Activated naive CD4-positive, alpha-beta T cell treated with anti-CD3 and anti-CD28 coated beads for 36 hours (primary cell): Measurements from ENCODE around the gene MAPK14. TPM values are rescaled to one million over a fixed set of nuclear protein-coding genes. Genes with fewer than 3 reads are reported as not detected.

ENCODE experiments used
- CTCF ChIA-PET: fragments of 350-600 bp; sonication (Branson Sonifier 250); formaldehyde crosslinking; loops from one replicate; lab custom pipeline; 2021; ENCODE audit warnings: antibody characterized with exemption; lab: Charles Lee
- DNase-seq: peaks from one replicate; pipeline ENCODE4 v3.0.0-alpha.2; 2020
- H3K27ac Mint-ChIP-seq: one replicate; pipeline ENCODE4 v1.8.0; 2021; ENCODE audit warnings: mild to moderate bottlenecking, mixed read lengths
- H3K27me3 Mint-ChIP-seq: one replicate; pipeline ENCODE4 v1.8.0; 2021; ENCODE audit warnings: low read depth, mixed read lengths
- H3K36me3 Mint-ChIP-seq: one replicate; pipeline ENCODE4 v1.8.0; 2021; ENCODE audit warnings: low read depth, mixed read lengths
- H3K4me1 Mint-ChIP-seq: one replicate; pipeline ENCODE4 v1.8.0; 2021; ENCODE audit warnings: low read depth, mixed read lengths
- H3K4me3 Mint-ChIP-seq: one replicate; pipeline ENCODE4 v1.8.0; 2021; ENCODE audit warnings: mild to moderate bottlenecking, moderate library complexity, mixed read lengths
- H3K9me3 Mint-ChIP-seq: one replicate; pipeline ENCODE4 v1.8.0; 2021; ENCODE audit warnings: mixed read lengths
- intact Hi-C: fragments of 100-400 bp; cut with micrococcal nuclease; formaldehyde crosslinking; loops from one replicate; pipeline ENCODE4 v1.15.1; 2023
- total RNA-seq, 2 experiments: library from RNA; stranded (reverse); gene quantifications; one replicate each; pipeline ENCODE4 v1.2.3, GENCODE V29; 2021

MAPK14 gene
- total RNA-seq, 2 experiments from 2014 or later: 39.9 to 40.3 TPM

- H3K36me3 Mint-ChIP-seq: no peaks in the 10 kb centered on the region
- intact Hi-C loops: loop anchor here (1.0 to 10.0 kb wide), 5 partner anchors 26 to 570 kb away; partner anchors contain the start of genes BRPF3 and MAPK14
- H3K4me3 Mint-ChIP-seq: no peak overlapping the region
- no peaks in the 10 kb centered on the region for H3K9me3 Mint-ChIP-seq
- H3K27me3 Mint-ChIP-seq: no peaks in the 10 kb centered on the region
- H3K27ac Mint-ChIP-seq: peak overlapping the region; percentile 42
- CTCF ChIA-PET: interaction anchor here (0.6 to 4.4 kb wide), 43 partner anchors 8 to 542 kb away, joined by 3 to 135 read pairs (median 5); partner anchors contain the start of genes ARMC12, MAPK14 and SLC26A8
- H3K4me1 Mint-ChIP-seq: peaks cover 29% of the 10 kb centered on the region
- peak; percentile 90 for DNase-seq
Observed at GRCh38 chr6:36094753-36095496, 67.3 kb downstream of the MAPK14 start.

DNA sequence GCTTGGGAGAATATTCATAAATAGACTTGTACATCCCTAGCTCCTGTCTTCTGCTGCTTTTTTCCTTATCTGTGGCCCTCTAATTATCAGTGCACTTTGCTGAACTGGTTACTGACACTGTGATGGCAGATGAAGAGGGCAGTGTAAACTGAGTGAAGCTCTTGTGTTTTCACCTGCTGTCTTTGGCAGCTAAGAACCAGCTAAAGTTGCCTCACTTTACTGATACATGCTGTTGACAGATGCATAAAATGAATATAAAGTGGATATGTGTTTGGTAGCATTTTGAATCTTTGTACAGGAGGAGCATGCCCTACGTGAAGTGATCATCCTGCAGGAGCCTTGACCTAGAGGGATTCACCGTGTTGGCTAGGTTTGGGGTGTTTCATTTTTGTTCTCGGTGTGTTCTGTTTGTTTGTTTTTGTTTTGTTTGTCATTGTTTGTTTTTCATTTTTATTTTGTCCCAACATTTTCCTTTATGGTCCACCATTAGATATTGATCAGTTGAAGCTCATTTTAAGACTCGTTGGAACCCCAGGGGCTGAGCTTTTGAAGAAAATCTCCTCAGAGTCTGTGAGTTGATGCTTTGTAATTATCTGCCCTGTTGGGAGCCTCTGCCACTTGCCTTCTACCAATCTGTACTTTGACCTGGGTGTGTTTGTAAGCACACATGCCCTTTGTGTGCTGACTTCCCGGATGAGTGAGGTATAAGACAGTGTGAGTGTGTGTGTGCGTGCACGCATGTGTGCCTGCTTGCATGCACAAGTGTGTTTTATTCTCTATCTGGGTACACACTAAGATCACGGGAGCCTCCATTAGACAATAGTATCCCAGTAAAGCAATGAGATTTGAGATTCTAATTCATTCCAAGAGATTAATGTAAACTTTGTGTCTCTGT is 68.1 kb downstream of the MAPK14 start:
- no peaks in the 10 kb centered on the region for H3K36me3 Mint-ChIP-seq
- no peak for DNase-seq
- H3K4me3 Mint-ChIP-seq: no peak overlapping the region
- no peaks in the 10 kb centered on the region for H3K9me3 Mint-ChIP-seq
- intact Hi-C loops: loop anchor here (1.0 to 10.0 kb wide), 5 partner anchors 26 to 571 kb away; partner anchors contain the start of genes BRPF3 and MAPK14
- CTCF ChIA-PET: interaction anchor here (0.6 to 4.4 kb wide), 34 partner anchors 9 to 543 kb away, joined by 3 to 135 read pairs (median 5); partner anchors contain the start of genes MAPK14 and SLC26A8
- H3K27ac Mint-ChIP-seq: peak overlapping the region; percentile 42
- H3K27me3 Mint-ChIP-seq: no peaks in the 10 kb centered on the region
- H3K4me1 Mint-ChIP-seq: peaks cover 35% of the 10 kb centered on the region

DNA sequence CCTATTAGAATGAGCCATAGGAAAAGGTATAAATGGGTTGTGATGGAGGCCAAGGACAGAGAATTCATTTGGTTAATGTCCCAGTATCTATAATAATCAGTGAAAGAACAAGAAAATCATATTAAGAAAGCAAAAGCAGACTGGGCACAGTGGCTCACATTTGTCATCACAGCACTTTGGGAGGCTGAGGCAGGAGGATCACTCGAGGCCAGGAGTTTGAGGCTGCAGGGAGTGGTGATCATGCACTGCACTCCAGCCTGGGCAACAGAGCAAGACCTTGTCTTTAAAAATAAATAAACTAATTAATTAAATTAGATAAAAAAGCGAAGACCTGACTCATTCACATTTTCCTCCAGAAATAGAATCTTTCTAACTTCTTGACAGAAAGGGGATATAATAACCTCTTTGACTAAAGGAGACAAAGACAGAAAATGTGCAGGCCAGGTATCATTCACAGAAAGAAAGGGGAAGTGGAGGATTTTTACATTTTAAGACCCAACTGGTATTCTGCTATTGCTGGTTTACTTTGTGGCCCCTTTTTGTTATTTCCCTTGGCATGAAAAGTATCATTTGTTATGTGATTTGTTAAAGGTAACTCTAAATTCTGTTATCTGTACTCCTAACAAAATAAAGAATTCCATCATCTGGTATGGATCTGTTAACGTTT is 70.8 kb downstream of the MAPK14 start:
- Mint-ChIP-seq H3K4me1 (peaks cover 35% of the 10 kb centered on the region), H3K4me3 (no peak overlapping the region), H3K27ac (no peak overlapping the region), H3K36me3 (peaks cover 6% of the 10 kb centered on the region), H3K27me3 (no peaks in the 10 kb centered on the region), H3K9me3 (no peaks in the 10 kb centered on the region)
- CTCF ChIA-PET: interaction anchor here (0.5 to 4.4 kb wide), 4 partner anchors 23 to 185 kb away, joined by 3 to 135 read pairs (median 6); partner anchors contain the start of gene MAPK14
- intact Hi-C loops: loop anchor here (10.0 kb wide), 1 partner anchor 574 kb away; no protein-coding TSS in a partner anchor
- DNase-seq: no peak

- Mint-ChIP-seq H3K4me3 (no peak overlapping the region), H3K27me3 (no peaks in the 10 kb centered on the region), H3K4me1 (peaks cover 34% of the 10 kb centered on the region), H3K9me3 (no peaks in the 10 kb centered on the region), H3K36me3 (peaks cover 6% of the 10 kb centered on the region), H3K27ac (no peak overlapping the region)
- CTCF ChIA-PET: interaction anchor here (0.5 to 1.6 kb wide), 5 partner anchors 22 to 185 kb away, joined by 3 to 9 read pairs (median 3); partner anchors contain the start of gene MAPK14
- intact Hi-C loops: loop anchor here (10.0 kb wide), 1 partner anchor 574 kb away; no protein-coding TSS in a partner anchor
- no peak for DNase-seq
Observed at GRCh38 chr6:36098920-36099647, 71.5 kb downstream of the MAPK14 start.

DNA sequence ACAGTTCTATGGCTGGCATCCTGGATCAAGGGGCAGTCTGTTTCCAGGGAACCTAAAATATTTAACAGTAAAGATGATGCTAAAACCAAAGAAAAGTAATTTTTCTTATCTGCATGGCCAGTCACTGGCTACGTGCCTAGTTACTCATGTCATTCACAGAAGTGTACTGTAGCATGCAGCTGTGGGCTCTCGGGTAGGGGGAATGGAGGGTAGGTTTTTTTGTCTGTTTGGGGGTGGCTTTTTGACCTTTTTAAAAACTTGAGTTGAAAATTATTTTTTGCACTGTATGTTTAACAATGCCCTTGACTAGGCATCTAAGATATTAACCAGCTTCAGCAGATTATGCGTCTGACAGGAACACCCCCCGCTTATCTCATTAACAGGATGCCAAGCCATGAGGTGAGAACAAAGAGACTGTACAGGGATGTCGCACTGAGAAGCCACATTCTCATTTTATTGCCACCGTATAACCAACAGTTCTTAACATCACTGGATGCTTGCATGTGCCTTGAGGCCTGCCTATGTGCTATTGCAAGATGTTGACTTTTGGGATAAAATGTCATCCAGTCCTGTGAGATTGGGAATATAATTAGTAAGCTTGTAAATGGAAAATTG is 72.4 kb downstream of the MAPK14 start:
- intact Hi-C loops: loop anchor here (10.0 kb wide), 1 partner anchor 575 kb away; no protein-coding TSS in a partner anchor
- peaks cover 28% of the 10 kb centered on the region for H3K4me1 Mint-ChIP-seq

GRCh38 chr6:36101691-36102090 is 74.1 kb downstream of the MAPK14 start:
- intact Hi-C loops: no loop called here

More for the DNA sequence above, 72.4 kb downstream of the MAPK14 start:
- Mint-ChIP-seq H3K27me3 (no peaks in the 10 kb centered on the region), H3K4me3 (no peak overlapping the region), H3K36me3 (peaks cover 6% of the 10 kb centered on the region), H3K27ac (peak overlapping the region; percentile 29), H3K9me3 (no peaks in the 10 kb centered on the region)
- peak; percentile 50 for DNase-seq
- CTCF ChIA-PET: interaction anchor here (0.6 to 1.6 kb wide), 5 partner anchors 8 to 113 kb away, joined by 3 to 9 read pairs (median 5); partner anchors contain the start of gene MAPK14

DNA sequence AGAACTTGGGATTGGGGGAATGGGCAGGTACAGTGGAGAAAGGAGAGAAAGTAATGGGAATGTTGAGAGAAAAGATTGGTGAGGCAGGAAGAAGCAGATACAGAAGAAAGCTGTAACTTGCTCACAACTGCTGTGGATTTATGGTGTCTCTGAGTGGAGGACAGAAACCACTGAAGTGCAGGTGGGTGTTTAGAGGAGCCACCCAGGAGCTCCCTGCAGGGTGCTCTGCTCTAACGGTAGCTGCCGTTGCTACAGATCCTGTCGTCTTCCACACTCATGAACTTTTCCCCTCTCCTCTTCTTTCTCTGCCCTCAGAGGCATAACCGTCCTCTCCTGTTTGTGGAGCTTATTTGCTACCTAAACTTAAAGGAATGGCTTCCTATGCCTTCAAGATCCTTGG is 75.2 kb downstream of the MAPK14 start:
- H3K9me3 Mint-ChIP-seq: no peaks in the 10 kb centered on the region
- no peak overlapping the region for H3K27ac Mint-ChIP-seq
- no peak for DNase-seq
- H3K36me3 Mint-ChIP-seq: peaks cover 12% of the 10 kb centered on the region
- H3K4me1 Mint-ChIP-seq: peaks cover 33% of the 10 kb centered on the region
- intact Hi-C loops: no loop called here
- no peaks in the 10 kb centered on the region for H3K27me3 Mint-ChIP-seq
- CTCF ChIA-PET: interaction anchor here (0.5 to 1.8 kb wide), 7 partner anchors 8 to 240 kb away, joined by 3 to 5 read pairs (median 4); partner anchors contain the start of genes MAPK13 and MAPK14
- H3K4me3 Mint-ChIP-seq: no peak overlapping the region

More at GRCh38 chr6:36101691-36102090, 74.1 kb downstream of the MAPK14 start:
- Mint-ChIP-seq H3K4me1 (peaks cover 26% of the 10 kb centered on the region), H3K9me3 (no peaks in the 10 kb centered on the region), H3K27ac (no peak overlapping the region), H3K4me3 (no peak overlapping the region), H3K27me3 (no peaks in the 10 kb centered on the region), H3K36me3 (peaks cover 6% of the 10 kb centered on the region)
- CTCF ChIA-PET: interaction anchor here (0.6 to 1.6 kb wide), 2 partner anchors 12 to 73 kb away, joined by 4 to 6 read pairs; no protein-coding TSS in a partner anchor
- DNase-seq: no peak

DNA sequence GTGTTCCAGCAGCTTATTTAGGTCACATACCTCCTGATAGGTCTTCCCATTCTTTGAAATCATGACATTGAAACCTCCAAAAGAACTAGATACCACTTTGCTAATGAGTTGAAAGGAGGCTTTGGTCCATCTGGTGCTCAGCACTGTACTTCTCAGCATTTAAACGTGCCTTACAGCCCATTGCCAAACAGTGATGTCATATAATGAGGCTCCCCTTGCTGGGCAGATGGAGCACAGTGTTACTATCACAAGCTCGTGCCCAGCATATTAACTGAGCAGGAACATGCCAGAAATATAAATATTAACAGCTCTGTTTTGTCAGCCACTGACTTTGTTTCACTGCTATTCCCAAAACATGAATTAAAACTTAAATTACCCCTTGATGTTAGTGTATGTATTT is 77.2 kb downstream of the MAPK14 start:
- peaks cover 40% of the 10 kb centered on the region for H3K4me1 Mint-ChIP-seq
- no peak overlapping the region for H3K4me3 Mint-ChIP-seq
- no peak overlapping the region for H3K27ac Mint-ChIP-seq
- peaks cover 26% of the 10 kb centered on the region for H3K36me3 Mint-ChIP-seq
- no peaks in the 10 kb centered on the region for H3K27me3 Mint-ChIP-seq
- intact Hi-C loops: no loop called here
- no peak for DNase-seq
- H3K9me3 Mint-ChIP-seq: no peaks in the 10 kb centered on the region
- CTCF ChIA-PET: interaction anchor here (0.6 to 1.9 kb wide), 5 partner anchors 10 to 281 kb away, joined by 3 to 13 read pairs (median 4); partner anchors contain the start of gene MAPK13

GRCh38 chr6:36109092-36109491 is 81.5 kb downstream of the MAPK14 start:
- no peak overlapping the region for H3K4me3 Mint-ChIP-seq
- no peaks in the 10 kb centered on the region for H3K27me3 Mint-ChIP-seq
- H3K9me3 Mint-ChIP-seq: no peaks in the 10 kb centered on the region
- CTCF ChIA-PET: interaction anchor here (0.5 to 1.6 kb wide), 4 partner anchors 14 to 372 kb away, joined by 3 to 7 read pairs (median 3); partner anchors contain the start of gene ARMC12
- H3K36me3 Mint-ChIP-seq: peaks cover 26% of the 10 kb centered on the region
- peak; percentile 57 for DNase-seq
- intact Hi-C loops: loop anchor here (1.0 kb wide), 1 partner anchor 11 kb away; no protein-coding TSS in a partner anchor
- peak overlapping the region; percentile 84 for H3K27ac Mint-ChIP-seq
- peaks cover 44% of the 10 kb centered on the region for H3K4me1 Mint-ChIP-seq

DNA sequence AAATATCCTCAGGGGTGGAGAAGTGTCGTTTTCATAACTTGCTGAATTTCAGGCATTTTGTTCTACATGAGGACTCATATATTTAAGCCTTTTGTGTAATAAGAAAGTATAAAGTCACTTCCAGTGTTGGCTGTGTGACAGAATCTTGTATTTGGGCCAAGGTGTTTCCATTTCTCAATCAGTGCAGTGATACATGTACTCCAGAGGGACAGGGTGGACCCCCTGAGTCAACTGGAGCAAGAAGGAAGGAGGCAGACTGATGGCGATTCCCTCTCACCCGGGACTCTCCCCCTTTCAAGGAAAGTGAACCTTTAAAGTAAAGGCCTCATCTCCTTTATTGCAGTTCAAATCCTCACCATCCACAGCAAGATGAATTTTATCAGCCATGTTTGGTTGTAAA is 82.4 kb downstream of the MAPK14 start:
- peaks cover 52% of the 10 kb centered on the region for H3K4me1 Mint-ChIP-seq

More for the DNA sequence above, 82.4 kb downstream of the MAPK14 start:
- intact Hi-C loops: no loop called here
- Mint-ChIP-seq H3K36me3 (peaks cover 26% of the 10 kb centered on the region), H3K9me3 (no peaks in the 10 kb centered on the region), H3K27me3 (no peaks in the 10 kb centered on the region), H3K27ac (peak overlapping the region; percentile 84), H3K4me3 (no peak overlapping the region)
- DNase-seq: no peak
- CTCF ChIA-PET: no interaction called here
